ENCODE results near the gene LRBA. TPM values are rescaled to one million over a fixed set of nuclear protein-coding genes. Genes with fewer than 3 reads are reported as not detected.

LRBA gene
- total RNA-seq, 1 donor from 2014 or later: 68.0 TPM

GRCh38 chr4:150983851-150984250 is 31.2 kb downstream of the LRBA start:
- intact Hi-C loops (cut with DNase I): no loop called here
- no peaks in the 10 kb centered on the region for H3K36me3 ChIP-seq
- no peaks in the 10 kb centered on the region for H3K4me1 ChIP-seq
- TF ChIP-seq POLR2A (IDR thresholded peaks at IDR 0.05) (no peak), CTCF (IDR thresholded peaks at IDR 0.05) (no peak), POLR2AphosphoS5 (IDR thresholded peaks at IDR 0.05; ENCODE audit: insufficient read depth in 1 of 2, low read depth in 1 of 2) (no peak)
- H3K27me3 ChIP-seq: no peaks in the 10 kb centered on the region
- H3K4me3 ChIP-seq: no peak overlapping the region
- H3K9me3 ChIP-seq: no peaks in the 10 kb centered on the region
- no peak for DNase-seq (ENCODE audit: extremely low spot score in 2 of 2)
- H3K27ac ChIP-seq: no peak overlapping the region

GRCh38 chr4:150982557-150983233 is 32.4 kb downstream of the LRBA start:
- H3K9me3 ChIP-seq: no peaks in the 10 kb centered on the region
- DNase-seq (ENCODE audit: extremely low spot score in 2 of 2): no peak
- no peak for TF ChIP-seq POLR2AphosphoS5 (IDR thresholded peaks at IDR 0.05; ENCODE audit: insufficient read depth in 1 of 2, low read depth in 1 of 2)
- no peak for TF ChIP-seq POLR2A (IDR thresholded peaks at IDR 0.05)
- TF ChIP-seq CTCF (IDR thresholded peaks at IDR 0.05): no peak
- H3K4me1 ChIP-seq: no peaks in the 10 kb centered on the region
- H3K27ac ChIP-seq: no peak overlapping the region
- H3K36me3 ChIP-seq: no peaks in the 10 kb centered on the region
- H3K4me3 ChIP-seq: no peak overlapping the region
- H3K27me3 ChIP-seq: no peaks in the 10 kb centered on the region
- intact Hi-C loops (cut with DNase I): no loop called here

- TF ChIP-seq POLR2AphosphoS5 (IDR thresholded peaks at IDR 0.05; ENCODE audit: insufficient read depth in 1 of 2, low read depth in 1 of 2) (no peak), CTCF (IDR thresholded peaks at IDR 0.05) (no peak), POLR2A (IDR thresholded peaks at IDR 0.05) (no peak)
- intact Hi-C loops (cut with DNase I): no loop called here
- Histone ChIP-seq H3K27me3 (no peaks in the 10 kb centered on the region), H3K27ac (no peak overlapping the region), H3K36me3 (no peaks in the 10 kb centered on the region), H3K4me1 (peaks cover 11% of the 10 kb centered on the region), H3K4me3 (no peak overlapping the region), H3K9me3 (no peaks in the 10 kb centered on the region)
- no peak for DNase-seq (ENCODE audit: extremely low spot score in 2 of 2)
Observed at GRCh38 chr4:150978738-150979575, 36.1 kb downstream of the LRBA start.

GRCh38 chr4:150976478-150977118 is 38.5 kb downstream of the LRBA start:
- Histone ChIP-seq H3K4me3 (no peak overlapping the region), H3K4me1 (peaks cover 22% of the 10 kb centered on the region), H3K27ac (no peak overlapping the region), H3K27me3 (no peaks in the 10 kb centered on the region), H3K36me3 (no peaks in the 10 kb centered on the region), H3K9me3 (no peaks in the 10 kb centered on the region)
- TF ChIP-seq CTCF (IDR thresholded peaks at IDR 0.05): no peak
- TF ChIP-seq POLR2A (IDR thresholded peaks at IDR 0.05): no peak
- TF ChIP-seq POLR2AphosphoS5 (IDR thresholded peaks at IDR 0.05; ENCODE audit: insufficient read depth in 1 of 2, low read depth in 1 of 2): no peak
- intact Hi-C loops (cut with DNase I): no loop called here
- DNase-seq (ENCODE audit: extremely low spot score in 2 of 2): no peak
